Measurements from ENCODE around the gene LOX. TPM values are rescaled to one million over a fixed set of nuclear protein-coding genes. Genes with fewer than 3 reads are reported as not detected.

Gene LOX
- total RNA-seq, 1 donor from 2014 or later = 46.3 TPM

DNA sequence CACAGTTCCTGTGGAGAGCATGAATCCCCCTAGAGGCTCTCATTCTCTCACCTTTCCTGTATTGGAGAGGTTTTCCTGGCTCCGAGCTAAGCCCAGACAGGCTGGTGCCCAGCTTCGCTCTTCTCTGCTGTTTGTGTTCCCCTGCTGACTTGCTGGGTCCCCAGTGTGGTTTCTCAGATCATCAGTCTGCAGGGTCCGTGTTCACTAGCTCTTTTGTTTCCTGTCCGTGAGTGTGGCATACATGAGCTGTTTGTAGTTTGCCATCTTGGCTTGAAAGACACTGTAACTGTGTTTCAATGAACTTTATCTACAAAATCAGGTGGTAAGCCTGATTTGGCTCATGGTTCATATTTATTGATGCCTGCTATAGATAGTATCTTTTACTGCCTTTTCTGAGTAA is 23.8 kb downstream of the LOX start:
- DNase-seq (ENCODE audit: low spot score) = no peak

DNA sequence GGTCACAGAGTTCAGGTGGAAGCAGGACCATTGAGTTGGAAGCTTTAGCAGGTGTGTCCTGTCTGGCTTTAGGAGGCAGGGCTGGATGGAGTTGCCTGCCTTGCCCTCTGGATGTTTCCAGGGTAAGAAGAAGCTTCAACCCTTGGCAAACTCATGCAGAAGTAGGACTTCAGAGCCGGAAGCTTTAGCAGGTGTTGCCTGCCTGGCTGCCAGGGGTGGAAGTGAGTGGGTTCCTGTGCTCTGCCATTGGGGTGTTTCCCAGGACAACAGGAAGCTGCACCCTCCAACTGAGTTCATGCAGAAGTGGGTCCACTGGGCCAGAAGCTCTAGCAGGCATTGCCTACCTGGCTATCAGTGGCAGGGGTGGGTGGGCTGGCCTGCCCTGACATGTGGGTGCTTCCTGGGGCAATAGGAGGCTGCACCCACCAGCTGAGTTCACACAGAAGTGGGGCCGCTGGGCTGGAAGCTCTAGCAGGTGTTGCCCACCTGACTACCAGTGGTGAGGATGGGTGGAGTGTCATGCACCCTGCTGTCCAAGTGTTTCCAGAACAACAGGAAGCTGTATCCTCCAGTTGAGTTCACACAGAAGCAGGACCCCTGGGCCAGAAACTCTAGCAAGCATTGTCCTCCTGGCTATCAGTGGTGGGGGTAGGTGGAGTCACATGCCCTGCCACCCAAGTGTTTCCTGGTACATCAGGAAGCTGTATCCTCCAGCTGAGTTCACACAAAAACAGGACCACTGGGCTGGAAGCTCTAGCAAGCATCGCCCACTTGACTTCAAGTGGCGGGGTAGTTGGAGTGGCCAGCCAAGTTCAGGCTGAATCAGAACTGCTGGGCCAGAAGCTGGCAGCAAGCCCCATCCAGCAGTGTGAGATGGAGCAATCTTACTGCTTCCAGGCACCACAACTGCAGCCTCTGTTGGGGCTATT is 24.6 kb downstream of the LOX start:
- DNase-seq (ENCODE audit: low spot score) = no peak

DNA sequence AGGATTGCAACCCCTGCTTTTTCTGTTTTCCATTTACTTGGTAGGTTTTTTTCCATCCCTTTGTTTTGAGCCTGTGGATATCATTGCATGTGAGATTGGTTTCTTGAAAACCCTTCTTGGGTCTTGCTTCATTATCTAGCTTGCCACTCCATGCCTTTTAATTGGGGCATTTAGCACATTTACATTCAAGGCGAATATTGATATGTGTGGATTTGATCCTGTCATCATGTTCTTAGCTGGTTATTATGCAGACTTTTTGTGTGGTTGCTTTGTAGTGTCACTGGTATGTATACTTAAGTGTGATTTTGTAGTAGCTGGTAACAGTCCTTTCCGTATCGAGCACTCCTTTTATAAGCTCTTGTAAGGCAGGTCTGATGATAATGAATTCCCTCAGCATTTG is 26.5 kb downstream of the LOX start:
- DNase-seq (ENCODE audit: low spot score) = no peak

DNA sequence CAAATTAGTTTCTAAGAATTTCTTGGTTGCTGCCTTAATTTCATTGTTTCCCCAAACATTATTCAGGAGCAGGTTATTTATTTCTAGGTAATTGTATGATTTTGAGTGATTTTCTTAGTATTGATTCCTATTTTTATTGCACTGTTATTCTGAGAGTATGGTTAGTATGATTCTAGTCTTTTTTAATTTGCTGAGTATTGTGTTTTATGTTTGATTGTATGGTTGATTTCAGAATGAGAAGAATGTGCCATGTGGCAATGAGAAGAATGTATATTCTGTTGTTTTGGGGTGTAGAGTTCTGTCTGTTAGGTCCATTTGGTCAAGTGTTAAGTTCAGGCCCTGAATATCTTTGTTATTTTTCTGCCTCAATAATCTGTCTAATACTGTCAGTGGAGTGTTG is 27.1 kb downstream of the LOX start:
- DNase-seq (ENCODE audit: low spot score) = no peak

DNA sequence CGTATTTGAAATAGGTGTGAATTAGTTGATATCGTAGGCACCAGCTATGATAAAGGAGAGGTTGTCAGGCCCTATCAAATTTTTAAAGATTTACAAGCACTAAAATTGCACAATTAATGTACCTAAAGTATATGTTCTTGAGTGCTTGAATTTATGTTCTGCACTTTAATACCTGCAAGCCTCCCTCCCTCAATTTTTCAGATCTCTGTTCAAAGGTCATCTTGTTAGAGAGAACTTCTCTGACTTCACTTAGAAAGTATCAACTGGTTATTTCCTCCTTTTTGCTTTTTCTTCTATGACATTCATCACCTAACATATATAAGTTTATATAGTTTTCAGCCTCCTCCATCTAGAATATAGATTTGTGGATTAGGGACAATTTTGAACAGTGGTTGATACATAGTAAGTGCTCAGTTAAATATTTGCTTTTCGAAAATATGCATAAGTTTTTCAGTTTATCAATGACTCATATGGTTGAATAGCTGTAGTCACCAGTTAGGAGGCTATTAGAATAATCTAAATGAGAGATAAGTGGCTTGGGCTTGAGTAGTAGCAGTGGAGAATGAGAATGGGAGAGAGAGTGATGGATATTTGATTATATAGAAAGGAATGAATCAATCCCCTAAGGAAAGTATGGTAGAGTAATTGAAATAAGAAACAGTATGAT is 37.3 kb downstream of the LOX start:
- no peak for DNase-seq (ENCODE audit: low spot score)

DNA sequence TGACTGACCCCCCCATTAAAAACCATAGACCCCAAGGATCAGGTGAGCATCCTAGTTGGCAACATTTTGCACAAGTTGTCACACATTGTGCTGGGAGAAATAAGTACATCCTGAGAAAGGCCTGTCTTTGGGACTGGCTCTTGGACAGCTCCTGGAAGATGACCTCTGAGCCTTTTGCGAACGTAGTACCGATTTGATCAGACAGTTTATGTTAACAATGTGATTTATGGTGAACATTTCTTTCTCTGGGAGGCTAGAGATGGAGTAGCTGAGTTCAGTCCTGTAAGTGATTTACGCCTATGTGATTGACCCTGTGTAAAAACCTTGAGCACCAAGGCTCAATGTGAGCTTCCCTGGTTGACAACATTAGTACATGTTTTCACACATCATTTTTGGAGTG is 41.7 kb downstream of the LOX start:
- no peak for DNase-seq (ENCODE audit: low spot score)

DNA sequence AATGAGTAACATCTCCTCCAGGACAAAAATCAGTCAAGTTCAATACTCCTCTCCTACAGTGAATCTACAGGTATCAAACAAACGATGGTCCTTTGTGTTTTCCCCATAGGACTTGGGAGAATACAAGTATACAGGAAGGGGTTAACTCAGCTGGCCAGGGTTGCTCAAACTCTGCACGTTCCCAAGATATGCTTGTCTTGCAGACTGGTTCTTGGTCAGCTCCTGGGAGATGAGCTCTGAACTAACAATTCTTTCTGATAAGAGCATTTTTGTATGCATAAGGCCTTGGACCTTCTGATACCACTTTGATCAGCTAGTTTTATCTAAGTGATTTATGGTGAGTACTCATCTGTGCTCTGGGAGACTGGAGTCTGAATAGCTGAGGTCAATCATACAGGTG is 42.1 kb downstream of the LOX start:
- no peak for DNase-seq (ENCODE audit: low spot score)

DNA sequence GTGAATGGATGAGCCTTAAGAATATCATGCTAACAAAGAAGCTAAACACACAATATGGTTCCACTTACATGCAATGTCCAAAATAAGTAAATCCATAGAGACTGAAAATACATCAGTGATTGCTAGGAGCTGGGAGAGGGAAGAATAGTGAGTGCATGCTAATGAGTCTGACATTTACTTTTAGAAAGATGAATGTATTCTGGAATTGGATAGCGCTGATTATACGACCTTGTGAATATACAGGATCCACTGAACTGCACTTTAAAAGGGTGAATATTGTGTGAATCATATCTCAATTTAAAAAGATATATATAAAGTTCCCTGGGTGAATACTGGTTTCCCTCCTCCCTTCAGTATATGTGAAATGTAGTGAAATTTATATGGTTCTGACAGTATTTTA is 46.2 kb downstream of the LOX start:
- DNase-seq (ENCODE audit: low spot score) = no peak

DNA sequence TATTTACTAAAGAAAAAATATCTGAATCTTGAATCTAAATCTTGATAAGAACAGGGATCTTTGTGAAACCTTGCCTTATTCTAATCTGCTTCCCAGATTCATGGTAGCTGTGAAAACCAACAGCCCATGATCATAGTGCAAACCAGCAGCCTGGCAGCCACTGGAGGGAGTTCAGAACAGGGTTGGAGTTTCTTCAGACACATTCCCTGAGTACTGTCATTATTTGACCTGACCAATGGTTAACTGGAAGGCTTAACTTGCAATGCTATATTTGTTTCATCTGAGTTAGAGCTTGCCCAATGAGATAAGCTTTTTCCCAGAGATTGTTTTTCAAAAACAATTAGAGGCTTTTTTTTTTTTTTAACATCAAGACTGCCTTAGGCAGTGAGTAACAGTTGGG is 47.8 kb downstream of the LOX start:
- no peak for DNase-seq (ENCODE audit: low spot score)

DNA sequence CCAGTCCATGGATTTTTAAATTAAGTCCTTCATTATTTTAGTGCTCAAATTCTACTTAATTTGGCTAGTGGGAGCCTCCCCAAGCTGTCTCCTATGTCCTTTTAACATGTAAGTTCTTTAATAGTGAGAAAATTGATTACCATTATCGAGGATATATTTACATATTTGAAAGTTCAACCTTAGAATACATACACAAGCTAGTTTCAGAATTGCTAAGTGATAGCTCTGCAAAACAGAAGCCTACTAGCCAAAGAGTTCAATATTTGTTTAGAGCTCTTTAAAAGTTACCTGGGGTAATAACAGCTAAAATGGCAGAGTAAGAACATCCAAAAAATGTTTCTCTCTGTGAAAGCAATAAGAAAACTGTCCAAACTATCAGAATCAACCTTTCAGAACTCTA is 48.2 kb downstream of the LOX start:
- no peak for DNase-seq (ENCODE audit: low spot score)

DNA sequence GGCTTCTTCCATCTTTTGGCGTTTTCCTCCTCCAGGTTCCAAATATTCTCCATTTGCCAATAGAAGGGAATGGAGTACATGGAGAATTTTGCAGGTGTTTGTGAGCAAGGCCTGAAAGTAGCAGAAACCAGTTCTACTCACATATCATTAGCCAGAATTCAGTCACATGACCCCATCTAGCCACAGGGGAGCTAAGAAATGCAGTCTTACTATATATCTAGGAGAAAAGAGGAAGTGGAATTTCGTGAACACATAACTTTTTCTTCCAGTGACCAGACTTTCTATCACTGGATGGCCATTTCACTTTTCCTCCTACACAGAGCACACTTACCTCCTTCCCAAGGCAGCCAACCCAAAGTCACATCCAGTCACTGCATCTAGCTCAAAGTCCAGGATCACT is 55.1 kb downstream of the LOX start:
- DNase-seq (ENCODE audit: low spot score) = no peak

DNA sequence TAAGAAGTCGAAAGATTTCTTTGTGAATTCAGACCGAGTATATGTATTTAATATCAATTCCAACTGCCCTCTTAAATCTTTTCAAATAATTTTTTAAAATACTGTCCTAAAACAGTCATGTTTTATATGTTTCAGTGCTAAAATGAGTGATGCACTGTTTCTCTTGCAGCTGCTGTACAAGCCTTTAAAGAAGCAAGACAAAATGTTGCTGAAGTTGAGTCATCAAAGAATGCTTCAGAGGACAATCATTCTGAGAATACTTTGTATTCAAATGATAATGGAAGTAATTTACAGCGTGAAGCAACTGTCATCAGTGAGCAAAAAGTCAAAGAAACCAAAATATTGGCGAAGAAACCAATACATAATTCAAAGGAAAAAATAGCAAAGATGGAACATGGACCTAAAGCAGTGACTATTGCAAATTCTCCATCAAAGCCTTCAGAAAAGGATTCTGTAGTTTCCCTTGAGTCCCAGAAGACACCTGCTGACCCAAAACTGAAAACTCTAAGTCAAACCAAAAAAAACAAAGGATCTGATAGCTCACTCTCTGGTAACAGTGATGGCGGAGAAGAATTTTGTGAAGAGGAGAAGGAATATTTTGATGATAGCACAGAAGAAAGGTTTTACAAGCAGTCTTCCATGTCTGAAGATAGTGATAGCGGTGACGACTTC is 58.0 kb downstream of the LOX start:
- no peak for DNase-seq (ENCODE audit: low spot score)

DNA sequence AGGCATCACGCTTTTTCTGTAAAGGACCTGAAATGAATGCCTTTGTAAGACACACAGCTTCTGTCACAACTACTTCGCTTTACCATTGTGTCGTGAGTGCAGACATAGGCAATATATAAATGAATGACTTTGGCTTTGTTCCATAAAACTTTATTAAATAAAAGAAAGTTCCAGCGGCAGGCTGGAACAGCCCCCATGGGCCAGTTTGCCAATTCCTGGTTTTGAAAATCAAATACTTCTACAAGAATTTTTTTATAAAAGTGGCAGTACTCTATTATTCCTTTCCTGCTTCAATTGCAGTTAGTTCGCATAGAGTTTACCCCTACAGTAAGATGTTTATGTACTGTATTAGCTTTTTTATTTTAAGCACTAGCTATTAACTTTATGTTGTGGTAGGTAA is 62.6 kb downstream of the LOX start:
- DNase-seq (ENCODE audit: low spot score) = no peak

DNA sequence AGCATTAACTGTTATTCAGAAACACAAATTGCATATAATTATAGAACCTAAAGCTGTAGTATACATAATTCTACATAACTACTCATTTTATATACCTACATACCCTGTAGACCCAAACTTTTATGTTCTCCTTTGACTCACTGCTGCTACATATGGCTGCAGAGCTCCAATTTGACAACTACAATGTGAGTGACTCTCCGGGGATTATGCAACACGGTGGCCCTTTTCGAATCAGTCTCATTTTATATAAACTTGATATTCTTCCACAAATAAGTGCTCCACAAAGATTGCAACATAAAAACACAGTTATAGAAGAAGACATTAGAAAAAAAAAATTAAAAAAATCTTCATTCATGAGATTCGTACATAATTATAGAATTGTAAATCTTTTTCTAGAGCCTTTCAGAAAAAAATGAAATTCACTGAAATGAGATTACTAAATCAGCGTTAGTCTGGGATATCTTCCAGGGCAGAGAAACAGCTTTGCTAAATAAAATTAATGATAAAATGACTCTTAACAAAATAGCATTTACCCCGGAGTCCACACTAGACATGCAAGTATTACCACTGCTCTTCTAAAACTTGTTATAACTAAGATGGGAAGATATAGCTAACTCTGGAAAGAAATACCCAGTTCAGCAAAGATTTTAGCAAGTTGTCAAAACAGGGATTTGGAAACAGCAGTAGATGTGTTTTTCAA is 63.7 kb downstream of the LOX start:
- no peak for DNase-seq (ENCODE audit: low spot score)

Other genes starting within 250 kb of the LOX start
- gene FTMT, start 226.4 kb downstream of the LOX start, total RNA-seq = not detected
- gene SRFBP1, start 116.3 kb downstream of the LOX start, total RNA-seq = 14.6 TPM
- 0.26 TPM for gene ZNF474, start 51.3 kb upstream of the LOX start, total RNA-seq
- gene SNCAIP, start 234.0 kb upstream of the LOX start, total RNA-seq = 3.6 TPM